Kidney epithelial cell (primary cell): ENCODE data around the gene JOSD2. TPM values are rescaled to one million over a fixed set of nuclear protein-coding genes. Genes with fewer than 3 reads are reported as not detected.

ENCODE experiments used
- DNase-seq: peaks from one replicate; pipeline ENCODE4 v3.0.0-alpha.2; 2010; ENCODE audit warnings: low read depth
- H3K27me3 ChIP-seq: 2 replicates; pipeline ENCODE4 v1.6.0; 2011; ENCODE audit warnings: low read length; ENCODE audit not compliant: control insufficient read depth, insufficient read depth
- H3K36me3 ChIP-seq: 2 replicates; pipeline ENCODE4 v1.5.1; 2011; ENCODE audit warnings: low read length; ENCODE audit not compliant: control insufficient read depth, insufficient read depth
- H3K4me3 ChIP-seq: 2 replicates; pipeline ENCODE4 v1.5.1; 2011; ENCODE audit warnings: low read depth, mild to moderate bottlenecking, control low read depth, low read length
- CTCF ChIP-seq: IDR thresholded peaks from 2 replicates; pipeline ENCODE4 v1.5.1; 2011; ENCODE audit warnings: mild to moderate bottlenecking, moderate library complexity, low read length, control low read depth, inconsistent platforms; ENCODE audit not compliant: insufficient read depth, poor library complexity, severe bottlenecking
- total RNA-seq: library from RNA; depleted of rRNA; stranded (reverse); fragments of >200 nt; gene quantifications from 2 replicates; pipeline ENCODE4 v1.2.3, GENCODE V29; 2015

JOSD2 gene
- total RNA-seq, 1 donor from 2014 or later = 26.8 TPM

DNA sequence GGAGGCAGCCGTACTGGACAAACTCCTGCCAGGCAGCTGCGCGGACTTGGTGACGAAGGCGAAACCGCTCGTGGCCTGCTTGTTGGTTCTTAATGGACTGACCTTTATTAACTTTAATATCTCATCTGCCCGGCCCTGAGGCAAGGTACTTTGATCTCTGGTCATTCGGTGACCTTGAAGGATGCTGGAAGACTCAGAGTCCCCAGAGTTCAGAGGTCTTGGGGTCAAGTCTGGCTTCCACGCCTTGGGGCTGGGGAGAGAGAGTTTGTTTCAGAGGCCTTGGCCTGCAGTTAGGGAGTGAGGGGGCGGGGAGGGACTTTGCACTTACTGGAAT, 44.3 kb downstream of the JOSD2 start:
- DNase-seq = no peak
- TF ChIP-seq CTCF = no peak
- Histone ChIP-seq H3K27me3 (peaks cover 6% of the 10 kb centered on the region), H3K36me3 (no peaks in the 10 kb centered on the region), H3K4me3 (no peak overlapping the region)

- peak; percentile 31 for TF ChIP-seq CTCF
- no peak for DNase-seq
Measured at GRCh38 chr19:50465986-50466705, 44.8 kb downstream of the JOSD2 start.

GRCh38 chr19:50465000-50465399, 46.0 kb downstream of the JOSD2 start:
- no peak for TF ChIP-seq CTCF
- H3K27me3 ChIP-seq = peaks cover 6% of the 10 kb centered on the region
- no peak overlapping the region for H3K4me3 ChIP-seq
- DNase-seq = no peak
- H3K36me3 ChIP-seq = no peaks in the 10 kb centered on the region

More at GRCh38 chr19:50465986-50466705, 44.8 kb downstream of the JOSD2 start:
- Histone ChIP-seq H3K27me3 (peaks cover 6% of the 10 kb centered on the region), H3K36me3 (no peaks in the 10 kb centered on the region), H3K4me3 (no peak overlapping the region)

GRCh38 chr19:50464348-50464747, 46.6 kb downstream of the JOSD2 start:
- DNase-seq = no peak
- H3K36me3 ChIP-seq = no peaks in the 10 kb centered on the region
- peaks cover 6% of the 10 kb centered on the region for H3K27me3 ChIP-seq
- no peak for TF ChIP-seq CTCF
- H3K4me3 ChIP-seq = no peak overlapping the region

DNA sequence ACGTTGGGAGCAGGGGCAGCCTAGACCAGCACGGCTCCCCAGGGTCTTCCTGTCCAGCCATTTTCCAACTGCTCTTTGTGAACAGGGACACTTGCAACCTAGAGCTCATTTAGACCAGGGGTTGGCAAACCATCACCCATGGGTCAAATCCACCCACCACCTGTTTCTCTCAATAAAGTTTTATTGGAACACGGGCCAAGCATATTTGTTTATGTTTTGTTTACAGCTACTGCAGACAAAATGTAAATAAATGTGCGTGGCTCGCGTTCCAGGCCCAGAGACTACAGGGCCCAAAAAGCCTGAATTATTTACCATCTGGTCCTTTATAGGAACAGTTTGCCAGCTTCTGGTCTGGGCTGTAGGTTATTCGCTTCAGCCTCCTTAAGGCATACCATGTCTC, 48.0 kb downstream of the JOSD2 start:
- no peak for DNase-seq
- Histone ChIP-seq H3K27me3 (peaks cover 15% of the 10 kb centered on the region), H3K4me3 (no peak overlapping the region), H3K36me3 (no peaks in the 10 kb centered on the region)
- no peak for TF ChIP-seq CTCF
